NT2/D1 (cell line): ENCODE measurements around the gene MXD1.

ENCODE experiments used
- YY1 ChIP-seq: IDR thresholded peaks from 2 replicates; pipeline ENCODE4 v1.6.1; 2011; ENCODE audit not compliant: insufficient read length, insufficient read depth
- ZNF274 ChIP-seq: IDR thresholded peaks from 2 replicates; pipeline ENCODE4 v1.6.1; 2011; ENCODE audit warnings: mild to moderate bottlenecking, low read depth, low read length

DNA sequence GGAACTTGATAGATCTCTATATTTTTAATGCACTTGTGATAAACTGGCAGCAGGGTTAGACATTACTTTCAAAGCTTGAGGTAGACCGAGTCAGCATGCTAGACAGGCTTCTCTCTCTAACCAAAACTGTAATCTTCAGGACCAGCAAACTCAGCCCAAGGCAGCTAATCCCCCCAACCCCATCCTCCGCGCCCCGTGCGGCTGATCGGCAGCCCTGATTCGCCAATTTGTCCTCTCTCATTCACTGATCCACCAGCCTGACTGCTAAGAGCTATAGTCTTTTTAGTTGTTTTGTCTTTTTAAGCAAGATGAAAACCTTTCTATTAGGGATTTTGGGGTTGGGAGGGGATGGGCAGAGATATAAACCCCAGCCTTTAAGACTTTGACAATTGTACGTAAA, 25.8 kb downstream of the MXD1 start:
- TF ChIP-seq ZNF274 (no peak), YY1 (no peak)
